ENCODE results near the gene GTF2IRD1. TPM values are rescaled to one million over a fixed set of nuclear protein-coding genes. Genes with fewer than 3 reads are reported as not detected.

GTF2IRD1 gene
- total and polyA plus RNA-seq, 3 donors from 2014 or later: 15.1 to 24.7 (median 22.4) TPM

DNA sequence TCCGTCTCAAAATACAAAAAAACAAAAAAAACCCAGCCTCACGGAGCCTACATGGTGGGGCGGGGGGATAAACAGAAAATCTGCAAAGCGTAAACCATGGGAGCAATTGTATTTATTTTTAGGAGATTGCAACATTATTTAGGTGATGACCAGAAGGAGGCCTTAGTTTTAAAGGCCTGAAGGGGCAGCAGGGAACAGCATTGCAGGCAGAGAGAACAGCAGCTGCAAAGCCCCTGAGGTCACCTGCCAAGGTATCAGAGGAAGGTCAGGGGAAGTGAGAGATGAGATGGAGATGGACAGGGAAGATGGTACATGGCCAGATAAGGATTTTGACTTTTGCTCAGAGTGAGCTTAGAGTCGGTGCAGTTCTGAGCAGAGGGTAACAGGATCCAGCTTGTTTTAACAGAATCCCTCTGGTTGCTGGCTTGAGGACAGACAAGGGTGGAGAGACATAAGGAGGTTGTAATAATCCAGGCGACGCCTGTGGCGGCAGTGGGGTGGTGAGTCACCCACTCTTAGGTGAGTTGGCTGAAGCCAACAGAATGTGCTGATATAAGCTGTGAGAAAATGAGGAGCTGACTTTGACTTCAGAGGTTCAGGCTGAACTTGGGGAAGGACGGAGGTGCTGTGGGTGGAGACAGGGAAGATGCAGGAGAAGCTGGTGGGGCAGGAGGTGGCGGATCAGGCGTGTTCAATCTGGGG, 121.5 kb downstream of the GTF2IRD1 start:
- Histone ChIP-seq H3K4me1 (peaks cover under 1% of the 10 kb centered on the region), H3K27ac (no peak overlapping the region), H3K27me3 (no peaks in the 10 kb centered on the region), H3K4me3 (no peak overlapping the region), H3K36me3 (ENCODE audit: low read depth, missing control alignments) (no peaks in the 10 kb centered on the region), H3K9me3 (no peaks in the 10 kb centered on the region)
- no peak for DNase-seq
- no peak for TF ChIP-seq POLR2A (IDR thresholded peaks at IDR 0.05)
- TF ChIP-seq, protein P1, sequence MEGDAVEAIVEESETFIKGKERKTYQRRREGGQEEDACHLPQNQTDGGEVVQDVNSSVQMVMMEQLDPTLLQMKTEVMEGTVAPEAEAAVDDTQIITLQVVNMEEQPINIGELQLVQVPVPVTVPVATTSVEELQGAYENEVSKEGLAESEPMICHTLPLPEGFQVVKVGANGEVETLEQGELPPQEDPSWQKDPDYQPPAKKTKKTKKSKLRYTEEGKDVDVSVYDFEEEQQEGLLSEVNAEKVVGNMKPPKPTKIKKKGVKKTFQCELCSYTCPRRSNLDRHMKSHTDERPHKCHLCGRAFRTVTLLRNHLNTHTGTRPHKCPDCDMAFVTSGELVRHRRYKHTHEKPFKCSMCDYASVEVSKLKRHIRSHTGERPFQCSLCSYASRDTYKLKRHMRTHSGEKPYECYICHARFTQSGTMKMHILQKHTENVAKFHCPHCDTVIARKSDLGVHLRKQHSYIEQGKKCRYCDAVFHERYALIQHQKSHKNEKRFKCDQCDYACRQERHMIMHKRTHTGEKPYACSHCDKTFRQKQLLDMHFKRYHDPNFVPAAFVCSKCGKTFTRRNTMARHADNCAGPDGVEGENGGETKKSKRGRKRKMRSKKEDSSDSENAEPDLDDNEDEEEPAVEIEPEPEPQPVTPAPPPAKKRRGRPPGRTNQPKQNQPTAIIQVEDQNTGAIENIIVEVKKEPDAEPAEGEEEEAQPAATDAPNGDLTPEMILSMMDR (IDR thresholded peaks at IDR 0.05): no peak
- intact Hi-C loops (cut with DNase I; ENCODE audit: low total_unique reads): no loop called here
- WGBS, 2 donors: 93 to 96% methylated on average over 11 of the region's 11 CpGs

DNA sequence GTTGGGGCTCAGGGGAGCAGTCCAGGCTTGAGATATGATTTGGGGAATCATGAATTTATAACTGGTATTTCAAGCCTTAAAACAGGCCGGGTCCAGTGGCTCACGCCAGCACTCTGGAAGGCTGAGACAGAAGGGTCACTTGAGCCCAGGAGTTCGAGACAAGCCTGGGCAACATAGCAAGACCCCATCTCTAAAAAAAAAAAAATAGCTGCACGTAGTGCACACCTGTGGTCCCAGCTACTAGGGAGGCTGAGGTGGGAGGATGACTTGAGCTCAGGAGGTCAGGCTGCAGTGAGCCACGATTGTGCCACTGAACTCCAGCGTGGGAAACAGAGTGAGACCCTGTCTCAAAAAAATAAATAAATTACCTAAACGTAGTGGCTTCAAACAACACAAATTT, 122.1 kb downstream of the GTF2IRD1 start:
- TF ChIP-seq, protein P1 (IDR thresholded peaks at IDR 0.05): no peak
- no peak for TF ChIP-seq POLR2A (IDR thresholded peaks at IDR 0.05)
- Histone ChIP-seq H3K27me3 (no peaks in the 10 kb centered on the region), H3K4me3 (no peak overlapping the region), H3K4me1 (peaks cover 6% of the 10 kb centered on the region), H3K9me3 (no peaks in the 10 kb centered on the region), H3K36me3 (ENCODE audit: low read depth, missing control alignments) (no peaks in the 10 kb centered on the region), H3K27ac (no peak overlapping the region)
- intact Hi-C loops (cut with DNase I; ENCODE audit: low total_unique reads): no loop called here
- DNase-seq: no peak
- WGBS, 2 donors: 95 to 97% methylated on average over 7 of the region's 7 CpGs

DNA sequence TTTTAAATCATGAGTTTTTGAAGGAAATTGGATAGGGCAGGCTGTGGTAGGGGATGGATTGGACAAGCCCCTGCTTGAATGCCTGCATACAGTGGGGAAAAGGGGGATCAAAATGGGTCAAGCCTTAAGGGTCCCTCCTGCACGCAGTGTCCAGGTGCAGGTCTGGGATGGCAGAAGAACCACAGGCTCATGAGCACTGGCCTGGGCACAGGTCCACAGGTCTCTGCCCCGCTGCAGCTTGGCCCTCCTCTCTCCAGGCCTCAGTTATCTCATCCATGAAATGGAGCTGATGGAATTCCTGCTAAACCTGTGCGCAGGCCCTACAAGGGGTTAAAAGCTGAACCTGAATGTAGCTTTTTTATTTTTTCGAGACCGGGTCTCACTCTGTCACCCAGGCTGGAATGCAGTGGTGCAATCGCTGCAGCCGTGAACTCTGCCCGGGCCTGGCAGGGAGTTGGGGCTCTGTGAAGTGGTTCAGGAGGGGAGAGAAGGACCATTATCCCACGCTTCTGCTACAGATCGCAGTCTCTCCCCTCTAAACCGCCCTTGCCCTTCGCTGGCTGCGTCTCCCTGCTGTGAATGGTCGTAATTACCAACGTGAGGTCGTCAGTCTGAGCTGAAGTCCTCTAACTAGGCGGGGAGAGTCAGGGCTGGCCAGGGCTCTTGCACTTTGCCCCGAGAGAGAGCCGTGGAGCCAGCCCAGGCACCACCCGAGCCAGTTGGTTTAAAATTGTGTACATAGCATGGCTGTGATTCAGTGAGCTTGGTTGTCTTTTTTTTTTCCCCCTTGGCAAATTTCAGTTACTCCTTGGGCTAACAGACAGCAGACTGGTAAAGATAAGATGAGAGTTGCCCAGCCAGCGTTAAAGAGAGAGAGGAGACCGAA, 126.3 kb downstream of the GTF2IRD1 start:
- Histone ChIP-seq H3K4me1 (peaks cover 6% of the 10 kb centered on the region), H3K27me3 (no peaks in the 10 kb centered on the region), H3K36me3 (ENCODE audit: low read depth, missing control alignments) (no peaks in the 10 kb centered on the region), H3K27ac (no peak overlapping the region), H3K9me3 (no peaks in the 10 kb centered on the region), H3K4me3 (no peak overlapping the region)
- DNase-seq: no peak
- intact Hi-C loops (cut with DNase I; ENCODE audit: low total_unique reads): no loop called here
- TF ChIP-seq POLR2A (IDR thresholded peaks at IDR 0.05): no peak
- TF ChIP-seq, protein P1 (IDR thresholded peaks at IDR 0.05): no peak
- WGBS, 2 donors: 56 to 59% methylated on average over 22 of the region's 22 CpGs

DNA sequence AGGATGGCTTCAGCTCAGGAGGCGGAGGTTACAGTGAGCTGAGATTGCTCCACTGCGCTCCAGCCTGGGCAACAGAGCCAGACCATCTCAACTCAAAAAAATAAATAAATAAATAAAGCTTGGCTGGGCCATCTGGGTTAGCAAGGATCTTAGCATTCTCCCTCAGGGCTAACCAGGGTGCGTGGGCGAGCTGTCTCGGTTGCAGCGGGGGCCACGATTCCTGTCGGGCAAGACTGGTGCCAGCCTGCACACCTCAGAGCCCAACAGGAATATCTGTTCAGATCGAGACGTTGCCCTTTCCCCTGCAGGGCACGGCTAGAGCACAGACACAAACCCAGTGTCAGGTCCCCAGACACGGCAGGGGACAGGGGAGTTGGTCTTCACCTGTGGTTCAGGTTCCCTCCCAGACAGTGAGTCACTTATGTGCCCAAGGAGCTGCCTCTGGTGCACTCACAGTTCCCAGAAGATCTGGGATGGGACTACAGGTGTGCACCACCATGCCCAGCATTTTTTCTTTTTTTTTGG, 128.3 kb downstream of the GTF2IRD1 start:
- H3K9me3 ChIP-seq: no peaks in the 10 kb centered on the region
- H3K4me1 ChIP-seq: peaks cover 17% of the 10 kb centered on the region
- 84 to 98% methylated on average over 8 to 12 of the region's 12 CpGs for WGBS, 2 donors
- no peaks in the 10 kb centered on the region for H3K27me3 ChIP-seq
- H3K4me3 ChIP-seq: no peak overlapping the region
- TF ChIP-seq POLR2A (IDR thresholded peaks at IDR 0.05): no peak
- TF ChIP-seq, protein P1 (IDR thresholded peaks at IDR 0.05): no peak
- H3K27ac ChIP-seq: no peak overlapping the region
- intact Hi-C loops (cut with DNase I; ENCODE audit: low total_unique reads): no loop called here
- DNase-seq: no peak
- no peaks in the 10 kb centered on the region for H3K36me3 ChIP-seq (ENCODE audit: low read depth, missing control alignments)

All from testis (tissue), 3 donors.